Astrocyte of the cerebellum (primary cell): Measurements from ENCODE around the gene USP3.

Experiments
- DNase-seq: peaks from one replicate; pipeline ENCODE4 v3.0.0-alpha.2; 2011; ENCODE audit warnings: low read depth
- H3K4me3 ChIP-seq: 2 replicates; pipeline ENCODE4 v1.5.1; 2011; ENCODE audit warnings: mild to moderate bottlenecking, low read depth, low read length, moderate library complexity
- in situ Hi-C: cut with HindIII; loops from 2 replicates; pipeline ENCODE4 v1.10.0; 2017; ENCODE audit warnings: low sequenced_read_pairs
- TF ChIP-seq, protein P1 (sequence below): IDR thresholded peaks from 2 replicates; pipeline ENCODE4 v1.5.1; 2012; ENCODE audit warnings: low read length, low read depth, moderate library complexity, mild to moderate bottlenecking; ENCODE audit errors: missing control alignments

The USP3 gene

DNA sequence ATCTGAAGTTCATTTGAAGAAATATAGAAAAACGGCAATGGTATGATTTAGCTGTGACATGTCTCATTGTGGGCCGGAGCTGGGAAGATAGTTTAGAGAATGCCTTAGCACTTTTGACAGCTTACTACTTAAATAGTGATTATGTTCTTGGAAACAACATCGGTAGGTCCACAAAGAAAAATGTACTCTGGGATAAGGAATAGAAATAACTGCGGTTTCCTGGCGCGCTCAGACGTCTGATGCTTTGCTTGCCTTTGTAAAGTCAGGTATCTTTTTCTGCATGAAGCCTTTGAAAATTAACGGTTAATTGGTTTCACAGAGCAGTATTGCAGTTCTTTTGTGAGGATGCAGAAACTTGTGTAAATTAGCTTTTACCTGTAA, 1.4 kb downstream of the USP3 start:
- H3K4me3 ChIP-seq, result peak overlapping the region; percentile 75
- in situ Hi-C loops, result no loop called here
- TF ChIP-seq, protein P1, sequence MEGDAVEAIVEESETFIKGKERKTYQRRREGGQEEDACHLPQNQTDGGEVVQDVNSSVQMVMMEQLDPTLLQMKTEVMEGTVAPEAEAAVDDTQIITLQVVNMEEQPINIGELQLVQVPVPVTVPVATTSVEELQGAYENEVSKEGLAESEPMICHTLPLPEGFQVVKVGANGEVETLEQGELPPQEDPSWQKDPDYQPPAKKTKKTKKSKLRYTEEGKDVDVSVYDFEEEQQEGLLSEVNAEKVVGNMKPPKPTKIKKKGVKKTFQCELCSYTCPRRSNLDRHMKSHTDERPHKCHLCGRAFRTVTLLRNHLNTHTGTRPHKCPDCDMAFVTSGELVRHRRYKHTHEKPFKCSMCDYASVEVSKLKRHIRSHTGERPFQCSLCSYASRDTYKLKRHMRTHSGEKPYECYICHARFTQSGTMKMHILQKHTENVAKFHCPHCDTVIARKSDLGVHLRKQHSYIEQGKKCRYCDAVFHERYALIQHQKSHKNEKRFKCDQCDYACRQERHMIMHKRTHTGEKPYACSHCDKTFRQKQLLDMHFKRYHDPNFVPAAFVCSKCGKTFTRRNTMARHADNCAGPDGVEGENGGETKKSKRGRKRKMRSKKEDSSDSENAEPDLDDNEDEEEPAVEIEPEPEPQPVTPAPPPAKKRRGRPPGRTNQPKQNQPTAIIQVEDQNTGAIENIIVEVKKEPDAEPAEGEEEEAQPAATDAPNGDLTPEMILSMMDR, result no peak
- no peak for DNase-seq

GRCh38 chr15:63506537-63507035, 2.2 kb downstream of the USP3 start:
- DNase-seq, result no peak
- peak overlapping the region; percentile 75 for H3K4me3 ChIP-seq

GRCh38 chr15:63507878-63508818, 3.8 kb downstream of the USP3 start:
- in situ Hi-C loops, result no loop called here
- H3K4me3 ChIP-seq, result no peak overlapping the region
- no peak for DNase-seq
- TF ChIP-seq, protein P1, result no peak

More at GRCh38 chr15:63506537-63507035, 2.2 kb downstream of the USP3 start:
- TF ChIP-seq, protein P1, result no peak
- in situ Hi-C loops, result no loop called here

- H3K4me3 ChIP-seq, result no peak overlapping the region
- TF ChIP-seq, protein P1, result no peak
- DNase-seq, result no peak
- in situ Hi-C loops, result no loop called here
These were observed 4.9 kb downstream of the USP3 start for GRCh38 chr15:63509056-63509954.

GRCh38 chr15:63509955-63510940, 5.9 kb downstream of the USP3 start:
- no peak for DNase-seq
- TF ChIP-seq, protein P1, result no peak
- in situ Hi-C loops, result no loop called here
- H3K4me3 ChIP-seq, result no peak overlapping the region
